Smooth muscle cell (in vitro differentiated cells): ENCODE data around the gene NUDCD3. TPM values are rescaled to one million over a fixed set of nuclear protein-coding genes. Genes with fewer than 3 reads are reported as not detected.

Source experiments
- DNase-seq: peaks from one replicate; lab custom pipeline; 2025; ENCODE audit not compliant: unreplicated experiment; lab: John Stamatoyannopoulos, UW
- H2AFZ ChIP-seq: fragments of 200-600 bp; sonication (generic); 2 replicates; pipeline ENCODE4 v1.6.0; 2016; ENCODE audit warnings: antibody characterized with exemption, low read depth, mild to moderate bottlenecking
- H3F3A ChIP-seq: fragments of 200-600 bp; sonication (generic); 2 replicates; pipeline ENCODE4 v1.6.0; 2017; ENCODE audit warnings: antibody characterized with exemption, low read depth
- H3K27ac ChIP-seq: fragments of 200-600 bp; sonication (generic); 2 replicates; pipeline ENCODE4 v1.5.1; 2016; ENCODE audit warnings: low read depth, mild to moderate bottlenecking
- H3K27me3 ChIP-seq: fragments of 200-600 bp; sonication (generic); 2 replicates; pipeline ENCODE4 v1.6.1; 2016; ENCODE audit warnings: low read depth, mild to moderate bottlenecking
- H3K36me3 ChIP-seq: fragments of 200-600 bp; sonication (generic); 2 replicates; pipeline ENCODE4 v1.5.1; 2016; ENCODE audit warnings: low read depth
- H3K4me1 ChIP-seq: fragments of 200-600 bp; sonication (generic); 2 replicates; pipeline ENCODE4 v1.5.1; 2016; ENCODE audit warnings: low read depth
- H3K4me2 ChIP-seq: fragments of 200-600 bp; sonication (generic); 2 replicates; pipeline ENCODE4 v1.6.0; 2016; ENCODE audit warnings: mild to moderate bottlenecking
- H3K4me3 ChIP-seq: fragments of 200-600 bp; sonication (generic); 2 replicates; pipeline ENCODE4 v1.5.1; 2016; ENCODE audit warnings: mild to moderate bottlenecking
- H3K79me2 ChIP-seq: fragments of 200-600 bp; sonication (generic); 2 replicates; pipeline ENCODE4 v1.6.0; 2016; ENCODE audit warnings: low read depth, mild to moderate bottlenecking
- H3K9ac ChIP-seq: fragments of 200-600 bp; sonication (generic); 2 replicates; pipeline ENCODE4 v1.6.0; 2016; ENCODE audit warnings: low read depth
- H3K9me3 ChIP-seq: fragments of 200-600 bp; sonication (generic); replicated peaks from 2 replicates; pipeline ENCODE4 v1.5.1; 2016; ENCODE audit warnings: low read depth
- H4K20me1 ChIP-seq: fragments of 200-600 bp; sonication (generic); 2 replicates; pipeline ENCODE4 v1.6.0; 2016; ENCODE audit warnings: low read depth
- WGBS: methylation state at CpG from one replicate; pipeline ENCODE4 v1.1.7; 2016; ENCODE audit warnings: low lambda C conversion rate; 5-methylcytosine and 5-hydroxymethylcytosine counted together
- polyA plus RNA-seq: library from polyadenylated mRNA; unstranded; fragments of >200 nt; fragmentation: Nextera tagmentation; extraction: Ambion mirVana; gene quantifications from 2 replicates; pipeline ENCODE4 v1.2.1, GENCODE V29; 2016
- total RNA-seq: library from RNA; depleted of rRNA; stranded (reverse); fragments of >200 nt; gene quantifications from 2 replicates; pipeline ENCODE4 v1.2.3, GENCODE V29; 2014
- TF ChIP-seq, protein P1 (sequence below): fragments of 200-600 bp; sonication (generic); IDR thresholded peaks from 2 replicates; pipeline ENCODE4 v1.5.1; 2017; ENCODE audit warnings: borderline replicate concordance, mild to moderate bottlenecking, antibody characterized with exemption; ENCODE audit not compliant: insufficient read depth, poor library complexity, severe bottlenecking

NUDCD3 gene
- total and polyA plus RNA-seq, 2 experiments from 2014 or later, result 32.2 to 56.3 TPM

DNA sequence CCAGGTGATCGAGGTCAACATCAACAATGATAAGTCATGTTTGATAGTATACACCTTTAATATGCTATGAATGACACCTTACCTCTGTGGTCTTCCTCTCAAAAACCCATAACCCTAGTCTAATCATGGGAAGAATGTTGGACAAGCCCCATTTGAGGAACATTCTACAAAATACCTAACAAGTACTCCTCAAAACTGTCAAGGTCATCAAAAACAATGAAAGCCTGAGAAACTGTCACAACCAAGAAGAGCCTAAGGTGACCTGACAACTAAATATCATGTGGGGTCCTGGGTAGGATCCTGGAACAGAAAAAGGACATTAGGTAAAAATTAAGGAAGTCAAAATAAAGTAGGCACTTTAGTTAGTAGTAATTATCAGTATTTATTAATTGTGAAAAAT is 5.9 kb upstream of the NUDCD3 start:
- no peaks in the 10 kb centered on the region for H3K79me2 ChIP-seq
- H2AFZ ChIP-seq, result no peak overlapping the region
- no peak overlapping the region for H3K4me3 ChIP-seq
- H3K4me2 ChIP-seq, result no peak overlapping the region
- H3K4me1 ChIP-seq, result peaks cover 2% of the 10 kb centered on the region
- H3K27me3 ChIP-seq, result peaks cover 7% of the 10 kb centered on the region
- no peaks in the 10 kb centered on the region for H3K36me3 ChIP-seq
- TF ChIP-seq, protein P1, sequence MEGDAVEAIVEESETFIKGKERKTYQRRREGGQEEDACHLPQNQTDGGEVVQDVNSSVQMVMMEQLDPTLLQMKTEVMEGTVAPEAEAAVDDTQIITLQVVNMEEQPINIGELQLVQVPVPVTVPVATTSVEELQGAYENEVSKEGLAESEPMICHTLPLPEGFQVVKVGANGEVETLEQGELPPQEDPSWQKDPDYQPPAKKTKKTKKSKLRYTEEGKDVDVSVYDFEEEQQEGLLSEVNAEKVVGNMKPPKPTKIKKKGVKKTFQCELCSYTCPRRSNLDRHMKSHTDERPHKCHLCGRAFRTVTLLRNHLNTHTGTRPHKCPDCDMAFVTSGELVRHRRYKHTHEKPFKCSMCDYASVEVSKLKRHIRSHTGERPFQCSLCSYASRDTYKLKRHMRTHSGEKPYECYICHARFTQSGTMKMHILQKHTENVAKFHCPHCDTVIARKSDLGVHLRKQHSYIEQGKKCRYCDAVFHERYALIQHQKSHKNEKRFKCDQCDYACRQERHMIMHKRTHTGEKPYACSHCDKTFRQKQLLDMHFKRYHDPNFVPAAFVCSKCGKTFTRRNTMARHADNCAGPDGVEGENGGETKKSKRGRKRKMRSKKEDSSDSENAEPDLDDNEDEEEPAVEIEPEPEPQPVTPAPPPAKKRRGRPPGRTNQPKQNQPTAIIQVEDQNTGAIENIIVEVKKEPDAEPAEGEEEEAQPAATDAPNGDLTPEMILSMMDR, result no peak
- no peaks in the 10 kb centered on the region for H3K9me3 ChIP-seq
- no peaks in the 10 kb centered on the region for H3F3A ChIP-seq
- 94% methylated on average over 1 of the region's 1 CpG for WGBS
- no peaks in the 10 kb centered on the region for H4K20me1 ChIP-seq
- H3K27ac ChIP-seq, result no peak overlapping the region
- no peak overlapping the region for H3K9ac ChIP-seq
- DNase-seq, result no peak

DNA sequence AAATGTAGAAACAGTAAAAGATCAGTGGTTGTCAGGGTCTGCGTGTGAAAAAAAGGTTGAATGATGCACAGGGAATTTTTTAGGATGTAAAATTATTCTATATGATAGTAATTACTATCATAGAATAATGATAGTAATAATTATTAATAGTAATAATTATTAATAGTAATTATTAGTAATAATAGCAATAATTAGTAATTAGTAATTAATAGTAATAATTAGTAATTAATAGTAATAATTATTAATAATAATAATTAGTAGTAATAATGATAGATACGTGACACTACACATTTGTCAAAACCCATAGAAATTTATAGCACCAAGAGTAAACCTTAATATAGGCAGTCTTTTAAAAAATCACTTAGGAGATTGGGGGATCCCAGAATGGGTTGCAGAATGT is 4.5 kb upstream of the NUDCD3 start:
- Histone ChIP-seq H4K20me1 (no peaks in the 10 kb centered on the region), H3K9ac (no peak overlapping the region), H3K4me3 (no peak overlapping the region), H3K36me3 (no peaks in the 10 kb centered on the region), H3K27ac (no peak overlapping the region), H2AFZ (no peak overlapping the region), H3K4me1 (peaks cover 5% of the 10 kb centered on the region), H3F3A (peaks cover 3% of the 10 kb centered on the region), H3K9me3 (no peaks in the 10 kb centered on the region), H3K27me3 (peaks cover 7% of the 10 kb centered on the region), H3K4me2 (no peak overlapping the region), H3K79me2 (peaks cover 4% of the 10 kb centered on the region)
- WGBS, result 79% methylated on average over 2 of the region's 2 CpGs
- no peak for DNase-seq
- TF ChIP-seq, protein P1, result no peak

DNA sequence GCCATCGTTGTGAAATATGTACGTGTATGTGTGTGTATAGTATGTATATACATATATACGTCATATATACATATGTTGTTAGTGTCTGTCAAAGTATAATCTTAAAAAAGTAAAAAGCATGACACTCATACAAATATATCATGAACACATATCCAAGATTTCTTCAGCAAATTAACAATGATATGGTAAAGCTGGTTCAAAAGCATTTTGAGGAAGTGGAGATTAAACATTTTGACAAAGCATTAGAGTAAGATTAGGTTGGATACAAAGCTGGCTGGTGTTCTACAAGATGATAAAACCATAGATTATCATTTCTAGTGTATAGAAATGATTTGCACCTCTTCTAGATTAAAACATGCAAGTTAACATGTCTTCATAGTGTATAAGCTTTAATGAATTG is 771 bp upstream of the NUDCD3 start:
- DNase-seq, result no peak
- peaks cover 18% of the 10 kb centered on the region for H4K20me1 ChIP-seq
- peaks cover 39% of the 10 kb centered on the region for H3K79me2 ChIP-seq
- peaks cover 4% of the 10 kb centered on the region for H3F3A ChIP-seq
- H2AFZ ChIP-seq, result peak overlapping the region; percentile 95
- H3K9ac ChIP-seq, result peak overlapping the region; percentile 97
- peaks cover 7% of the 10 kb centered on the region for H3K27me3 ChIP-seq
- peak overlapping the region; percentile 86 for H3K4me3 ChIP-seq
- TF ChIP-seq, protein P1, result no peak
- peaks cover 14% of the 10 kb centered on the region for H3K4me1 ChIP-seq
- H3K9me3 ChIP-seq, result no peaks in the 10 kb centered on the region
- peak overlapping the region; percentile 98 for H3K27ac ChIP-seq
- H3K4me2 ChIP-seq, result peak overlapping the region; percentile 98
- no peaks in the 10 kb centered on the region for H3K36me3 ChIP-seq
- WGBS, result 21% methylated on average over 3 of the region's 3 CpGs

DNA sequence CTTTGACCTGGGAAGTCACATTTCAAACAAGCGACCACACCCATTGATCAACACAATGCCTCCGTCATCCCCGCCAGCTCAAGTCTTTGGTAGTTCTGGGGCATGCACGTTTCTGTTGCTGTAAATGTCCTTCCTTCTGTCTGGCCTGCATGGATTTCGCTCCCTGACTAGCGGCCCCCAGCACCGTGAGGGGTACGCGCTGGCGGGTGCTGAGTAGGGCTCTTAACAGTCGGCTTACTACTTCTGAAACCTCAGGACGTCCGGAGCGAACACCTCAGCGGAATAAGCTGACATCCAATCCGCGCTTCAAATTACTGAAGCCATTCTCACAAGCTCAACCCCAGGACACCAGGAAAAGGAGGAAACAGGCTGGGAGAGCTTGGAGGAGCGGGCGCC is 505 bp downstream of the NUDCD3 start:
- Histone ChIP-seq H3K9me3 (no peaks in the 10 kb centered on the region), H4K20me1 (peaks cover 29% of the 10 kb centered on the region), H3K27me3 (no peaks in the 10 kb centered on the region), H3K4me1 (peaks cover 14% of the 10 kb centered on the region), H3K79me2 (peaks cover 51% of the 10 kb centered on the region), H3K36me3 (no peaks in the 10 kb centered on the region), H3K27ac (peak overlapping the region; percentile 98), H3F3A (peaks cover 4% of the 10 kb centered on the region), H3K9ac (peak overlapping the region; percentile 97), H3K4me2 (peak overlapping the region; percentile 98), H3K4me3 (peak overlapping the region; percentile 86), H2AFZ (peak overlapping the region; percentile 95)
- WGBS, result under 1% methylated on average over 19 of the region's 19 CpGs
- TF ChIP-seq, protein P1, result no peak
- DNase-seq, result no peak
